Ovary (tissue), 9 donors: ENCODE data around the gene UBE2L6. TPM values are rescaled to one million over a fixed set of nuclear protein-coding genes. Genes with fewer than 3 reads are reported as not detected.

ENCODE experiments used
- DNase-seq, 5 donors: peaks; one replicate each; pipeline ENCODE4 v3.0.0-alpha.2; 2019 to 2020
- H3K27ac ChIP-seq, 2 donors: fragments of 200-600 bp; one replicate each; pipeline versions ENCODE4 v1.5.1 to v1.8.0; 2019 to 2022
- H3K27me3 ChIP-seq: fragments of 200-600 bp; one replicate; pipeline ENCODE4 v1.8.0; 2022
- H3K36me3 ChIP-seq: fragments of 200-600 bp; sonication (generic); one replicate; pipeline ENCODE4 v1.5.1; 2019
- H3K4me1 ChIP-seq: one replicate; pipeline ENCODE4 v1.8.1; 2013; ENCODE audit warnings: mild to moderate bottlenecking, moderate library complexity; ENCODE audit not compliant: insufficient read depth
- H3K4me3 ChIP-seq: fragments of 200-600 bp; sonication (generic); one replicate; pipeline ENCODE4 v1.5.1; 2017
- H3K9me3 ChIP-seq, 2 donors: fragments of 200-600 bp in 1 of 2; sonication (generic) in 1 of 2; one replicate each; pipeline versions ENCODE4 v1.5.1 to v1.8.1; 2013 to 2019; ENCODE audit warnings: mild to moderate bottlenecking in 1 of 2, moderate library complexity in 1 of 2
- CTCF ChIP-seq, 3 donors: fragments of 450-650 bp in 2 of 3; fragments of 200-600 bp in 1 of 3; IDR thresholded peaks; one replicate each; pipeline versions ENCODE4 v1.5.1 to v1.8.0; 2016 to 2022; ENCODE audit warnings: antibody characterized with exemption in 3 of 3, mild to moderate bottlenecking in 1 of 3
- EP300 ChIP-seq: sonication (generic); formaldehyde crosslinking; IDR thresholded peaks from one replicate; pipeline ENCODE4 v1.6.1; 2017; ENCODE audit warnings: antibody characterized with exemption
- POLR2A ChIP-seq: fragments of 450-650 bp; IDR thresholded peaks from one replicate; pipeline ENCODE4 v1.6.1; 2017; ENCODE audit warnings: antibody characterized with exemption, mild to moderate bottlenecking, moderate library complexity
- WGBS, 3 donors: extraction: QIAGEN DNeasy Blood & Tissue Kit in 1 of 3; methylation state at CpG; one replicate each; pipeline versions ENCODE4 v1.1.5 to v1.1.7; 2013 to 2017; 5-methylcytosine and 5-hydroxymethylcytosine counted together
- intact Hi-C, 4 donors: fragments of 100-400 bp; cut with DNase I; formaldehyde crosslinking; loops; one replicate each; pipeline versions ENCODE4 v1.11.0 to v1.15.1; 2022 to 2023
- polyA plus RNA-seq, 2 donors: library from polyadenylated mRNA; stranded (reverse); fragments of 200-250 nt in 1 of 2; fragments of 350-450 nt in 1 of 2; fragmentation: Illumina TruSeq in 1 of 2; extraction: RNeasy Lipid Tissue Mini Kit (QIAGEN cat#74804) in 1 of 2; gene quantifications; one replicate each; pipeline ENCODE4 v1.2.3, GENCODE V29; 2013 to 2014
- small RNA-seq: library from RNA; depleted of rRNA; stranded (forward); fragments of <200 nt; gene quantifications from one replicate; pipeline ENCODE3, GENCODE V24; 2016
- total RNA-seq, 7 donors: library from RNA; depleted of rRNA in 2 of 7; stranded (reverse); fragments of >200 nt in 2 of 7; fragmentation: NEBNext Ultra II Directional in 3 of 7; extraction: Animal tissue kit (Norgen Biotek cat#: 25700) in 3 of 7; gene quantifications; one replicate each; pipeline versions ENCODE4 v1.1.0 to v1.2.4, GENCODE V29; 2016 to 2023
- donor health status: DM: no; HTN: no; CAD: no; lungs with moderate emphysema.
- donor health status: DM: no; HTN: no; CAD: no.
- donor health status: Bipolar disorder and iron deficiency.
- donor health status: DM: yes; HTN: yes; CAD: no.
- donor health status: DM: no; HTN: no; CAD: no.
- donor health status: DM: yes; HTN: yes; CAD: no.

Gene UBE2L6
- total and polyA plus RNA-seq, 9 donors: 27.2 to 114 (median 59.7) TPM

GRCh38 chr11:57502376-57502775, 65.1 kb downstream of the UBE2L6 start:
- WGBS, 3 donors: 94 to 98% (median 96%) methylated on average over 3 of the region's 3 CpGs
- H3K4me3 ChIP-seq: no peak overlapping the region
- TF ChIP-seq POLR2A: no peak
- TF ChIP-seq CTCF (IDR thresholded peaks at IDR 0.05): no peak
- no peak for TF ChIP-seq EP300
- H3K27ac ChIP-seq: peak overlapping the region in 1 of 2 donors; percentile 48
- H3K9me3 ChIP-seq: no peaks in the 10 kb centered on the region
- peaks cover 15% of the 10 kb centered on the region for H3K4me1 ChIP-seq
- intact Hi-C loops: no loop called here
- DNase-seq: no peak
- H3K27me3 ChIP-seq: no peaks in the 10 kb centered on the region
- no peaks in the 10 kb centered on the region for H3K36me3 ChIP-seq

GRCh38 chr11:57501953-57502352, 65.5 kb downstream of the UBE2L6 start:
- TF ChIP-seq EP300: no peak
- TF ChIP-seq POLR2A: no peak
- no peak for TF ChIP-seq CTCF (IDR thresholded peaks at IDR 0.05)
- Histone ChIP-seq H3K27ac (peak overlapping the region in 1 of 2 donors; percentile 48), H3K36me3 (no peaks in the 10 kb centered on the region), H3K27me3 (no peaks in the 10 kb centered on the region), H3K4me3 (no peak overlapping the region), H3K9me3 (no peaks in the 10 kb centered on the region), H3K4me1 (peaks cover 15% of the 10 kb centered on the region)
- no peak for DNase-seq
- WGBS, 3 donors: 66 to 77% (median 70%) methylated on average over 4 of the region's 4 CpGs
- intact Hi-C loops: loop anchor here in 1 of 4 donors (2.0 kb wide), 1 partner anchor 29 kb away; the partner anchor contains the start of gene TIMM10

Small RNA genes within 50 kb of the gene (small RNA-seq; reads per million reads assigned to genes)
- gene RN7SL605P: not detected

Other genes with a start within 250 kb of the UBE2L6 start
- gene TNKS1BP1, start 242.7 kb downstream of the UBE2L6 start, total RNA-seq: 100 to 1,000 TPM in 5 of 7 donors, 10 to 100 TPM in 2; 45.2 to 230 (median 149) TPM
- 10 to 100 TPM; 88.5 to 93.9 TPM for gene TNKS1BP1, start 242.7 kb downstream of the UBE2L6 start, polyA plus RNA-seq
- gene SSRP1, start 231.8 kb downstream of the UBE2L6 start, total RNA-seq: 100 to 1,000 TPM in 1 of 7 donors, 10 to 100 TPM in 6; 43.3 to 105 (median 87.7) TPM
- 100 to 1,000 TPM in 1 of 2 donors, 10 to 100 TPM in 1; 78.6 to 134 TPM for gene SSRP1, start 231.8 kb downstream of the UBE2L6 start, polyA plus RNA-seq
- under 1 TPM in 1 of 7 donors, not detected in 6; 0.12 TPM for gene P2RX3, start 229.3 kb downstream of the UBE2L6 start, total RNA-seq
- gene P2RX3, start 229.3 kb downstream of the UBE2L6 start, polyA plus RNA-seq: under 1 TPM in 1 of 2 donors, not detected in 1; 0.13 TPM
- not detected for gene PRG3, start 186.5 kb downstream of the UBE2L6 start, total RNA-seq
- not detected for gene PRG3, start 186.5 kb downstream of the UBE2L6 start, polyA plus RNA-seq
- gene PRG2, start 177.0 kb downstream of the UBE2L6 start, total RNA-seq: not detected
- gene PRG2, start 177.0 kb downstream of the UBE2L6 start, polyA plus RNA-seq: under 1 TPM in 1 of 2 donors, not detected in 1; 0.15 TPM
- gene SLC43A3, start 140.6 kb downstream of the UBE2L6 start, total RNA-seq: 10 to 100 TPM; 17.0 to 47.2 (median 36.3) TPM
- 10 to 100 TPM; 21.2 to 69.3 TPM for gene SLC43A3, start 140.6 kb downstream of the UBE2L6 start, polyA plus RNA-seq
- gene RTN4RL2, start 107.1 kb downstream of the UBE2L6 start, total RNA-seq: 1 to 10 TPM in 2 of 7 donors, under 1 TPM in 5; 0.23 to 2.0 (median 0.83) TPM
- gene RTN4RL2, start 107.1 kb downstream of the UBE2L6 start, polyA plus RNA-seq: under 1 TPM in 1 of 2 donors, not detected in 1; 0.53 TPM
- 10 to 100 TPM; 11.5 to 23.5 (median 18.6) TPM for gene SLC43A1, start 52.0 kb downstream of the UBE2L6 start, total RNA-seq
- gene SLC43A1, start 52.0 kb downstream of the UBE2L6 start, polyA plus RNA-seq: 10 to 100 TPM; 14.8 to 30.4 TPM
- 10 to 100 TPM; 23.4 to 42.0 (median 38.0) TPM for gene TIMM10, start 36.9 kb downstream of the UBE2L6 start, total RNA-seq
- 10 to 100 TPM; 32.0 to 36.2 TPM for gene TIMM10, start 36.9 kb downstream of the UBE2L6 start, polyA plus RNA-seq
- gene SMTNL1, start 30.1 kb downstream of the UBE2L6 start, total RNA-seq: not detected
- gene SMTNL1, start 30.1 kb downstream of the UBE2L6 start, polyA plus RNA-seq: not detected
- gene SERPING1, start 30.0 kb upstream of the UBE2L6 start, total RNA-seq: 100 to 1,000 TPM; 454 to 906 (median 709) TPM
- 1,000 to 10,000 TPM in 1 of 2 donors, 100 to 1,000 TPM in 1; 731 to 2,358 TPM for gene SERPING1, start 30.0 kb upstream of the UBE2L6 start, polyA plus RNA-seq
- gene YPEL4, start 82.2 kb upstream of the UBE2L6 start, total RNA-seq: 10 to 100 TPM in 1 of 7 donors, 1 to 10 TPM in 6; 2.1 to 12.9 (median 4.4) TPM
- 10 to 100 TPM in 1 of 2 donors, 1 to 10 TPM in 1; 7.1 to 15.3 TPM for gene YPEL4, start 82.2 kb upstream of the UBE2L6 start, polyA plus RNA-seq
- gene CLP1, start 90.1 kb upstream of the UBE2L6 start, total RNA-seq: 10 to 100 TPM in 4 of 7 donors, 1 to 10 TPM in 3; 5.5 to 11.9 (median 11.1) TPM
- 10 to 100 TPM in 1 of 2 donors, 1 to 10 TPM in 1; 7.2 to 10.5 TPM for gene CLP1, start 90.1 kb upstream of the UBE2L6 start, polyA plus RNA-seq
- 10 to 100 TPM; 19.9 to 54.1 (median 39.9) TPM for gene ZDHHC5, start 100.4 kb upstream of the UBE2L6 start, total RNA-seq
- gene ZDHHC5, start 100.4 kb upstream of the UBE2L6 start, polyA plus RNA-seq: 10 to 100 TPM; 22.3 to 62.6 TPM
- 10 to 100 TPM in 6 of 7 donors, 1 to 10 TPM in 1; 9.8 to 18.2 (median 13.0) TPM for gene MED19, start 144.5 kb upstream of the UBE2L6 start, total RNA-seq
- 10 to 100 TPM; 13.8 to 19.8 TPM for gene MED19, start 144.5 kb upstream of the UBE2L6 start, polyA plus RNA-seq
- 10 to 100 TPM; 31.5 to 86.2 (median 56.8) TPM for gene TMX2, start 144.9 kb upstream of the UBE2L6 start, total RNA-seq
- 100 to 1,000 TPM in 1 of 2 donors, 10 to 100 TPM in 1; 63.3 to 130 TPM for gene TMX2, start 144.9 kb upstream of the UBE2L6 start, polyA plus RNA-seq
- gene SELENOH, start 173.8 kb upstream of the UBE2L6 start, total RNA-seq: 100 to 1,000 TPM in 5 of 7 donors, 10 to 100 TPM in 2; 88.1 to 244 (median 107) TPM
- 100 to 1,000 TPM in 1 of 2 donors, 10 to 100 TPM in 1; 33.9 to 142 TPM for gene SELENOH, start 173.8 kb upstream of the UBE2L6 start, polyA plus RNA-seq
- gene BTBD18, start 184.1 kb upstream of the UBE2L6 start, total RNA-seq: not detected
- gene BTBD18, start 184.1 kb upstream of the UBE2L6 start, polyA plus RNA-seq: under 1 TPM in 1 of 2 donors, not detected in 1; 0.02 TPM
- gene CTNND1, start 194.1 kb upstream of the UBE2L6 start, total RNA-seq: 100 to 1,000 TPM in 6 of 7 donors, 10 to 100 TPM in 1; 58.4 to 134 (median 119) TPM
- 100 to 1,000 TPM in 1 of 2 donors, 10 to 100 TPM in 1; 40.3 to 153 TPM for gene CTNND1, start 194.1 kb upstream of the UBE2L6 start, polyA plus RNA-seq